Prostate gland (tissue), 2 donors: Measurements from ENCODE around the gene ST8SIA1. TPM values are rescaled to one million over a fixed set of nuclear protein-coding genes. Genes with fewer than 3 reads are reported as not detected.
"Not testable (repeated sequence)": the region's sequence is repeated elsewhere in the genome, so short reads cannot be mapped to it uniquely, and the experiment has no call there.

Experiments
- DNase-seq: peaks from one replicate; pipeline ENCODE4 v3.0.0-alpha.2; 2019; ENCODE audit warnings: low spot score
- H3K27ac ChIP-seq, 2 donors: fragments of 200-600 bp; sonication (generic); 2 replicates each; pipeline ENCODE4 v1.5.1; 2017 to 2019
- H3K27me3 ChIP-seq: fragments of 200-600 bp; sonication (generic); replicated peaks from 2 replicates; pipeline ENCODE4 v1.5.1; 2019; ENCODE audit not compliant: insufficient read depth
- H3K36me3 ChIP-seq, 2 donors: fragments of 200-600 bp; sonication (generic); 1 replicate in 1 of 2; 2 replicates in 1 of 2; pipeline versions ENCODE4 v1.5.1 to v1.8.1; 2017 to 2019
- H3K4me1 ChIP-seq: fragments of 200-600 bp; sonication (generic); replicated peaks from 2 replicates; pipeline ENCODE4 v1.5.1; 2019
- H3K4me3 ChIP-seq, 2 donors: fragments of 200-600 bp; sonication (generic); 2 replicates each; pipeline ENCODE4 v1.5.1; 2017 to 2019
- H3K9me3 ChIP-seq: fragments of 200-600 bp; sonication (generic); 2 replicates; pipeline ENCODE4 v1.5.1; 2017
- CTCF ChIP-seq, 4 experiments: fragments of 200-600 bp in 2 of 4; fragments of 450-650 bp in 2 of 4; sonication (generic) in 2 of 4; IDR thresholded peaks; 1 replicate in 3 of 4; 2 replicates in 1 of 4; pipeline ENCODE4 v1.5.1; 2016 to 2019; ENCODE audit warnings: antibody characterized with exemption in 4 of 4, mild to moderate bottlenecking in 2 of 4, moderate library complexity in 2 of 4
- POLR2A ChIP-seq: fragments of 450-650 bp; IDR thresholded peaks from one replicate; pipeline ENCODE4 v1.6.1; 2016; ENCODE audit warnings: antibody characterized with exemption, mild to moderate bottlenecking
- POLR2AphosphoS5 ChIP-seq: sonication (generic); formaldehyde crosslinking; IDR thresholded peaks from one replicate; pipeline ENCODE4 v1.6.1; 2017; ENCODE audit warnings: antibody characterized with exemption
- WGBS: methylation state at CpG from one replicate; pipeline ENCODE4 v1.1.5; 2018; 5-methylcytosine and 5-hydroxymethylcytosine counted together
- intact Hi-C: fragments of 100-400 bp; cut with DNase I; formaldehyde crosslinking; loops from one replicate; pipeline ENCODE4 v1.14.2; 2022
- total RNA-seq, 2 donors: library from RNA; depleted of rRNA; stranded (reverse); fragments of >200 nt; gene quantifications; one replicate each; pipeline ENCODE4 v1.1.0, GENCODE V29; 2016

The ST8SIA1 gene
- total RNA-seq: 10 to 100 TPM; 17.7 to 18.8 TPM

- no peak for TF ChIP-seq POLR2AphosphoS5
- no peak for TF ChIP-seq CTCF (IDR thresholded peaks at IDR 0.05)
- intact Hi-C loops: loop anchor here (1.0 to 5.0 kb wide), 5 partner anchors 57 to 251 kb away; no protein-coding TSS in a partner anchor
- no peaks in the 10 kb centered on the region for H3K4me1 ChIP-seq
- under 1% methylated on average over 46 of the region's 70 CpGs for WGBS
- H3K9me3 ChIP-seq: no peaks in the 10 kb centered on the region
- H3K27ac ChIP-seq: peak within 1 kb of the TSS; percentile 72 to 81
- no peaks in the 10 kb centered on the region for H3K36me3 ChIP-seq
- no peaks in the 10 kb centered on the region for H3K27me3 ChIP-seq
- peak within 1 kb of the TSS; percentile 55 to 64 for H3K4me3 ChIP-seq
- DNase-seq: peak; percentile 32
These were observed at the start of gene ST8SIA1 for GRCh38 chr12:22334410-22335100. ST8SIA1 (minus strand) TSS chr12:22334707; CDS start chr12:22334232, 475 bp downstream.

GRCh38 chr12:22380031-22380430 is 45.5 kb upstream of the ST8SIA1 start:
- Histone ChIP-seq H3K36me3 (no peaks in the 10 kb centered on the region), H3K9me3 (no peaks in the 10 kb centered on the region), H3K27ac (no peak overlapping the region), H3K27me3 (no peaks in the 10 kb centered on the region), H3K4me1 (no peaks in the 10 kb centered on the region), H3K4me3 (no peak overlapping the region)
- DNase-seq: no peak
- 90% methylated on average over 3 of the region's 3 CpGs for WGBS
- TF ChIP-seq POLR2AphosphoS5: no peak
- TF ChIP-seq CTCF (IDR thresholded peaks at IDR 0.05): no peak
- TF ChIP-seq POLR2A: no peak
- intact Hi-C loops: no loop called here

GRCh38 chr12:22377731-22378496 is 43.4 kb upstream of the ST8SIA1 start:
- H3K9me3 ChIP-seq: no peaks in the 10 kb centered on the region
- no peak overlapping the region for H3K27ac ChIP-seq
- WGBS: 15% methylated on average over 4 of the region's 4 CpGs
- no peak for DNase-seq
- intact Hi-C loops: loop anchor here (10.0 kb wide), 1 partner anchor 67 kb away; no protein-coding TSS in a partner anchor
- no peak for TF ChIP-seq POLR2A
- no peak for TF ChIP-seq POLR2AphosphoS5
- TF ChIP-seq CTCF (IDR thresholded peaks at IDR 0.05): no peak
- H3K4me3 ChIP-seq: no peak overlapping the region
- H3K4me1 ChIP-seq: no peaks in the 10 kb centered on the region
- no peaks in the 10 kb centered on the region for H3K27me3 ChIP-seq
- no peaks in the 10 kb centered on the region for H3K36me3 ChIP-seq

- not testable (repeated sequence) for DNase-seq, H3K4me3 ChIP-seq
These were observed 42.2 kb upstream of the ST8SIA1 start for GRCh38 chr12:22376596-22377150.

GRCh38 chr12:22374508-22374907 is 40.0 kb upstream of the ST8SIA1 start:
- WGBS: 75% methylated on average over 2 of the region's 2 CpGs
- Histone ChIP-seq H3K36me3 (no peaks in the 10 kb centered on the region), H3K27me3 (no peaks in the 10 kb centered on the region), H3K9me3 (no peaks in the 10 kb centered on the region), H3K27ac (no peak overlapping the region), H3K4me3 (no peak overlapping the region), H3K4me1 (no peaks in the 10 kb centered on the region)
- no peak for DNase-seq
- TF ChIP-seq POLR2A: no peak
- no peak for TF ChIP-seq CTCF (IDR thresholded peaks at IDR 0.05)
- TF ChIP-seq POLR2AphosphoS5: no peak
- intact Hi-C loops: loop anchor here (10.0 kb wide), 1 partner anchor 70 kb away; no protein-coding TSS in a partner anchor

More at GRCh38 chr12:22376596-22377150, 42.2 kb upstream of the ST8SIA1 start:
- not testable (repeated sequence) for H3K4me1 ChIP-seq, H3K36me3 ChIP-seq, H3K27ac ChIP-seq, H3K27me3 ChIP-seq, H3K9me3 ChIP-seq
- WGBS: 97% methylated on average over 44 of the region's 44 CpGs
- intact Hi-C loops: loop anchor here (10.0 kb wide), 1 partner anchor 68 kb away; no protein-coding TSS in a partner anchor
